Bronchial epithelial cell (primary cell): ENCODE results near the gene ABCD2. TPM values are rescaled to one million over a fixed set of nuclear protein-coding genes. Genes with fewer than 3 reads are reported as not detected.

ENCODE experiments used
- DNase-seq: peaks from one replicate; pipeline ENCODE4 v3.0.0-alpha.2; 2010; ENCODE audit warnings: low read depth
- FAIRE-seq: peaks from 2 replicates; lab custom pipeline; 2011; peaks lifted over from hg19 to GRCh38; lab: Jason Lieb, UNC
- H3K27me3 ChIP-seq: 2 replicates; pipeline ENCODE4 v1.5.1; 2011; ENCODE audit warnings: low read length; ENCODE audit not compliant: control insufficient read depth, insufficient read depth
- H3K36me3 ChIP-seq: 2 replicates; pipeline ENCODE4 v1.5.1; 2011; ENCODE audit warnings: low read length; ENCODE audit not compliant: control insufficient read depth, insufficient read depth
- H3K4me3 ChIP-seq: 2 replicates; pipeline ENCODE4 v1.5.1; 2011; ENCODE audit warnings: mild to moderate bottlenecking, low read depth, low read length, control low read depth
- total RNA-seq: library from RNA; depleted of rRNA; stranded (reverse); fragments of >200 nt; gene quantifications from 2 replicates; pipeline ENCODE4 v1.2.1, GENCODE V29; 2014
- TF ChIP-seq, protein P1 (sequence below): IDR thresholded peaks from 2 replicates; pipeline ENCODE4 v1.5.1; 2011; ENCODE audit warnings: mild to moderate bottlenecking, moderate library complexity, low read length, control low read depth, inconsistent platforms; ENCODE audit not compliant: insufficient read depth, severe bottlenecking

Gene ABCD2
- total RNA-seq, 1 donor from 2014 or later: not detected

DNA sequence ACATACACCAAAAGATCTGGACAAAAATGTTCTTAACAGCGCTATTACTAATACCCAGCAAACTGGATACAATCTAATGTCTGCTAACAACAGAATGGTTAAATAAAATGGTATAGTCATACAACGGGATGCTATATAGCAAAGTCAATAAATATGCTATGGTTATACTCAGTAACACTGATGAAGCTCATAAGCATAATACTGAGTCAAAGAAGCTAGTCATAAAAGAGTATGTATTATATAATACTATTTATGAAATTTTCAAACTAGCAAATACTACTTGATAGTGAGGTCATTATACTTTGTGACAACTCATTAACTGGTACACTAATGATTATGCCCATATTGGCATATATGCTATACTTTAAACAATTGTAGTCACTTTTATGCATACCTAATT is 7.4 kb downstream of the ABCD2 start:
- TF ChIP-seq, protein P1, sequence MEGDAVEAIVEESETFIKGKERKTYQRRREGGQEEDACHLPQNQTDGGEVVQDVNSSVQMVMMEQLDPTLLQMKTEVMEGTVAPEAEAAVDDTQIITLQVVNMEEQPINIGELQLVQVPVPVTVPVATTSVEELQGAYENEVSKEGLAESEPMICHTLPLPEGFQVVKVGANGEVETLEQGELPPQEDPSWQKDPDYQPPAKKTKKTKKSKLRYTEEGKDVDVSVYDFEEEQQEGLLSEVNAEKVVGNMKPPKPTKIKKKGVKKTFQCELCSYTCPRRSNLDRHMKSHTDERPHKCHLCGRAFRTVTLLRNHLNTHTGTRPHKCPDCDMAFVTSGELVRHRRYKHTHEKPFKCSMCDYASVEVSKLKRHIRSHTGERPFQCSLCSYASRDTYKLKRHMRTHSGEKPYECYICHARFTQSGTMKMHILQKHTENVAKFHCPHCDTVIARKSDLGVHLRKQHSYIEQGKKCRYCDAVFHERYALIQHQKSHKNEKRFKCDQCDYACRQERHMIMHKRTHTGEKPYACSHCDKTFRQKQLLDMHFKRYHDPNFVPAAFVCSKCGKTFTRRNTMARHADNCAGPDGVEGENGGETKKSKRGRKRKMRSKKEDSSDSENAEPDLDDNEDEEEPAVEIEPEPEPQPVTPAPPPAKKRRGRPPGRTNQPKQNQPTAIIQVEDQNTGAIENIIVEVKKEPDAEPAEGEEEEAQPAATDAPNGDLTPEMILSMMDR: no peak
- no peak for FAIRE-seq
- H3K36me3 ChIP-seq: no peaks in the 10 kb centered on the region
- H3K27me3 ChIP-seq: no peaks in the 10 kb centered on the region
- no peak overlapping the region for H3K4me3 ChIP-seq
- DNase-seq: no peak

DNA sequence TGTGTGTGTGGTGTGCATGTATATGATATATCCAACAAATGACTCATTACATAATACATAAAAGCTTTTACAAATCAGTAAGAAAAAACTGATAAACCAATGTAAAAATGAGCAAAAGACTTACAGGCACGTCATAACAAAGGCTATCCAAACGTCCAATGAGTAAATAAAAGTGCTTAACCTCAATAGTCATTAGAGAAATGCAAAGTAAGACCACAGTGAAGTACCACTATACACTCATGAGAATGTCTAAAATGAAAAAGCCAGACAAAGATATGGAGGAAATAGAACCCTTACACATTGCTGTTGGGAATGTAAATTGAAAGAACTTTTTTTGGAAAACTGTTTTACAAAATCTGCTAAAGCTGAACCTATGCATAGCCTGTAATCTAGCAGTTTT is 7.8 kb downstream of the ABCD2 start:
- no peaks in the 10 kb centered on the region for H3K36me3 ChIP-seq
- FAIRE-seq (no peak), DNase-seq (no peak)
- no peak overlapping the region for H3K4me3 ChIP-seq
- H3K27me3 ChIP-seq: no peaks in the 10 kb centered on the region
- TF ChIP-seq, protein P1: no peak

DNA sequence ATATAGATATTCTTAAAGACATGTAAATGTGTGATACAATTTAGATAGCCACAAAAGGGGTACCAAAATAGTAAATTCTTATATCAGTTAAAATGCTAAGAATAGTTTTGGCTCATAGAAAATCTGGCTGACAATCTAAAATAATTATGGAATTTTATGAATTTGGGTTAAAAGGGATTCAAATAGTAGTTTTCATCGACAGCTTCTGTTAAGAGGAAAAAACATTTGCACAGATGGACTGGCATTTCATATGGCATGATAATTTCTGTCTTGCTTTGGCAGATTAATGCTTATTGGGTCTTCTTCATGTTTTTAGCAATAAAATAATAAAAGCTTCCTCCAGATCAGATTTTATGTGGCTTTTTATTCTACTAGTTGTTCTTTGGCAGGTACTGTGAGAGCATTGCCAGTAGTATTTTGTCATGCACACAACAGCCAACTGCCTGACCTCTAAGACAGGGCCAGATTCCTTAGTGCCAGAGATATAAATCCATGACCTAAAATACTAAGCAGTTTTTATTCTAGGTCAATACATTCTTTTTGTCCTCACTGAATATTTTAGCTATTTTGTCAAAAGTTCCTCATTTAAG is 9.1 kb downstream of the ABCD2 start:
- TF ChIP-seq, protein P1: no peak
- H3K27me3 ChIP-seq: no peaks in the 10 kb centered on the region
- DNase-seq (no peak), FAIRE-seq (no peak)
- H3K36me3 ChIP-seq: no peaks in the 10 kb centered on the region
- H3K4me3 ChIP-seq: no peak overlapping the region

DNA sequence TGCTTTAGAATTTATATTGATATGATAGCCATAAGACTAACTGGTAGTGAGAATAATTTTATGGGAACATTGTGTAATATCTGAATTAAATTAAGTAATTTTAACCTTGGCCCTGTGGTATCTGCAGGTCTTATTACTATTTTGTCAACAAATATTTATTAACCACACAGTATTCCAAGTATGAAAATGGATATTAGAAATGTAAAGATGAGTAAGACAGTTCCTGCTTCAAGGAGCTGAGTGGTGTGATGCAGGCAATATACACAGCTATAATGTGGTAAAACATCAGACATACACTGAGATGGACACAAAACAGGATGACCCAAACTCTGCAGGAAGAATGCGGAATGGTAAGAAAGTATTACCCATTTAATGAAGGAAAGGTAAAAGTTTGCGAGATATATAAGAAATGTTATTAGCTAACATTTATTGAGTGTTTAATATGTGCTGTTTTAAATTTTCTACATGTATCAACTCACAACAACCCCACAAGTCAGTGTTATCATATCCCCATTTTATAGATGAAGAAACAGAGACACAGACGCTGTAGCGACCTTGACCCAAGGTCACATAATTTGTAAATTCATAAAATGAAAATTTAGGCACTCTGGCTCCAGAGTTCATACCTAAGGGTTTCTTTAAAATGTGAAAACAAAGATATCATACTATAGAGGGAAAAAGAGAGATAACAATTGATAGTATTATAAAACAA is 12.7 kb downstream of the ABCD2 start:
- no peaks in the 10 kb centered on the region for H3K27me3 ChIP-seq
- TF ChIP-seq, protein P1: no peak
- H3K36me3 ChIP-seq: no peaks in the 10 kb centered on the region
- FAIRE-seq: no peak
- DNase-seq: peak; percentile 46
- no peak overlapping the region for H3K4me3 ChIP-seq

DNA sequence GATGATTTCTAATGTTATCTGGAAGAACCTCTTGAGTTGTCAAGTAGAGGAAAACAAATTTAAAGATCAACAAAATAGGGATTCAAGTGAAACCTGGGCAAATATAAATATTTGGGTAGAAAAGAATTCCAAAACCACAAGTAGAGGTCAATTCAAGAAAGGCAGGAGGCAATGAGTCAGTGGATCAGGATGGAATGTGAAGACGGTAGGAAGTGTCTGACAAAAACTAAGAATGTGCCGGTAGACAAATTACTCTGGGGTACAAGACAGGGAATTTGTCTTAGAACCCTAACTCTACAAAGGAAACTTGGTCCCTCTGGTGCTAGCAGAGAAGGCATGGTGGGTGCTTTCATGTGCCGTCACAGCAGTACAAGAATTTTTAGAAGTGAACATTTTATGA is 13.6 kb downstream of the ABCD2 start:
- DNase-seq (peak; percentile 63), FAIRE-seq (no peak)
- Histone ChIP-seq H3K4me3 (no peak overlapping the region), H3K36me3 (no peaks in the 10 kb centered on the region), H3K27me3 (no peaks in the 10 kb centered on the region)
- TF ChIP-seq, protein P1: no peak
